AML-193 (cell line): ENCODE results near the gene DDX55.
"Not testable (repeated sequence)": the region's sequence is repeated elsewhere in the genome, so short reads cannot be mapped to it uniquely, and the experiment has no call there.

Experiments
- DNase-seq, 2 experiments: peaks; one replicate each; lab custom pipeline; 2025; lab: John Stamatoyannopoulos, UW

DDX55 gene, protein sequence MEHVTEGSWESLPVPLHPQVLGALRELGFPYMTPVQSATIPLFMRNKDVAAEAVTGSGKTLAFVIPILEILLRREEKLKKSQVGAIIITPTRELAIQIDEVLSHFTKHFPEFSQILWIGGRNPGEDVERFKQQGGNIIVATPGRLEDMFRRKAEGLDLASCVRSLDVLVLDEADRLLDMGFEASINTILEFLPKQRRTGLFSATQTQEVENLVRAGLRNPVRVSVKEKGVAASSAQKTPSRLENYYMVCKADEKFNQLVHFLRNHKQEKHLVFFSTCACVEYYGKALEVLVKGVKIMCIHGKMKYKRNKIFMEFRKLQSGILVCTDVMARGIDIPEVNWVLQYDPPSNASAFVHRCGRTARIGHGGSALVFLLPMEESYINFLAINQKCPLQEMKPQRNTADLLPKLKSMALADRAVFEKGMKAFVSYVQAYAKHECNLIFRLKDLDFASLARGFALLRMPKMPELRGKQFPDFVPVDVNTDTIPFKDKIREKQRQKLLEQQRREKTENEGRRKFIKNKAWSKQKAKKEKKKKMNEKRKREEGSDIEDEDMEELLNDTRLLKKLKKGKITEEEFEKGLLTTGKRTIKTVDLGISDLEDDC

DNA sequence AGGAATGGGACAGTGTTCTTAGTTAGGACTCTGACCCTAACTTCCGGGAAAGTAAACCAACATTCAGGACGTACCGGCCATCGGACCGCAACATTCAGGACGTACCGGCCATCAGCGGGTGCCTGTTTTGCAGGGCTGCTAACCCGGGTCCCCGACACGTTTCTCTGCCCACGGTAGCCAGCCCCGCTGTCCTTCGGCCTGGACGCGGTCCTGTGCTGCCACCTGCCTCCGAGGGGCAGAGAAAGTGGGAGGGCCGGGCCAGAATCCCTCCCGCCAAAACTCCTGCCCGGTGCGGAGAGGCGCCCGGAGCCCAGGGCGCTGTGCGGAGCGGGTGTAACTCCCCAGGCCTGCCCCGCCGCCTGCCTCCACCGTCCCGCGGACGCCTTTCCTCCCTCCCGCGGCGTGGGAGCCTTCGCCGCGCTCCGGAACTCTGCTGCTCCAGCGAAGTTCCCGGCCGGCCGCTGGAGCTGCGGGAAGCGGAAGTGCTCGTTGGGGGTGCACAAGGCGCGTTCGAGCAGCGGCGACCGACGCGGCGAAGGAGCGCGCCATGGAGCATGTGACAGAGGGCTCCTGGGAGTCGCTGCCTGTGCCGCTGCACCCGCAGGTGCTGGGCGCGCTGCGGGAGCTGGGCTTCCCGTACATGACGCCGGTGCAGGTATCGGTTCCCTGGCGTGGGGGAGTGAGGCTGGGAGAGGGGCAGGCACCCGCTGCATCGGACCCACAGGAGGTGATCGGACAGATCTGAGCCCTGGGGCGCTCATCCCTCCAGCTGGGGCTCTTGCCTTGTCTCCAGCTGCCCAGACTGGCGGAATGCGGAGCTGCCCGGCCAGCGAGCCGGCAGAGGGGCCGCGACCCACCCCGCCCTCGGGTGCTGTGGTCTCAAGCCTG, at the start of gene DDX55:
DDX55 (plus strand) TSS at position 498 of the 888 bp plus-strand sequence; CDS start at position 548, 50 bp downstream.
- DNase-seq = peak; percentile 69 to 81

GRCh38 chr12:123554136-123554535, 47.8 kb upstream of the DDX55 start:
- peak; percentile 68 to 74 for DNase-seq

- DNase-seq = not testable (repeated sequence)
These were observed 47.1 kb upstream of the DDX55 start for GRCh38 chr12:123554843-123555242.

GRCh38 chr12:123558487-123558886, 43.4 kb upstream of the DDX55 start:
- not testable (repeated sequence) for DNase-seq

GRCh38 chr12:123559468-123559867, 42.4 kb upstream of the DDX55 start:
- DNase-seq = no peak

DNA sequence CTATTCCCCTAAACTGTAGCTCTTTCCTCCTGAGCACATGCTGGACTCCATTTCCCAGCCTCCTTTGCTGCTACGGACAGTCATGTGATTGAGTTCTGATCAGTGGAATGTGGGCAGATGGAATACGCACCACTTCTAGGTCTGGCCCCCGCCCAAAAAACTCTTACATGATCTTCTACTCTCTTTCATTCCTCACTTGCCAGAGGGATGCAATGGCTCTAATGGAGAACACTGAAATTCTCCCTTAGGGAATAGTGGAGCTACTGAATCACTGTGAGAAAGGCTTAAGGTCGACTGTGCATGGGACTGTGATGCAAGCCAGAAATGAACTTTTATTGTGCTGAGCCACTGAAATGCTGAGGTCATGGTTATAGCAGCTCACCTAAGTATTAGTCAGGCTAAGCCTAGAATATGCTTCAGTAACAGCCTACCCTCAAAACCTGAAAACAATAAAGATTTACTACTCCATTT, 30.5 kb upstream of the DDX55 start:
- no peak for DNase-seq

DNA sequence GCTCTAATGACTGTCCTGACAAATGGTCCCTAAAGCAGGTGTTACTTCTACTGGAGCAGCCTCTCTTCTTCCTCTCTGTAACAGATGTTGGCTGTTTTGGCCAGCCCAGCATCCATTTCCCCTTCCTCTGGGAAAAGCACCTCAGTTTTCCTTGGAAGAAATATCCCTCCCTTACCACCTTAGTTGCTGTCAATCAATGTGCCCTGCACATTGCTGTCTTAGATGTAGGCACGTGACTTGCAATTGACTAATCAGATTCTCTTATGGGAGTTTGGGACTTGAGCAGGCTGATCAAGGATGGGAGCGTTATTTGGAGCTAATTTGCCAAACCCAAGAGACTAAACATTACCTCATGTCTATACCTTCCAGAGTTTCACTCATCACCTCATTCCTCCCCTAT, 29.5 kb upstream of the DDX55 start:
- no peak for DNase-seq

- no peak for DNase-seq
These were observed 28.0 kb upstream of the DDX55 start for GRCh38 chr12:123573870-123574269.

DNA sequence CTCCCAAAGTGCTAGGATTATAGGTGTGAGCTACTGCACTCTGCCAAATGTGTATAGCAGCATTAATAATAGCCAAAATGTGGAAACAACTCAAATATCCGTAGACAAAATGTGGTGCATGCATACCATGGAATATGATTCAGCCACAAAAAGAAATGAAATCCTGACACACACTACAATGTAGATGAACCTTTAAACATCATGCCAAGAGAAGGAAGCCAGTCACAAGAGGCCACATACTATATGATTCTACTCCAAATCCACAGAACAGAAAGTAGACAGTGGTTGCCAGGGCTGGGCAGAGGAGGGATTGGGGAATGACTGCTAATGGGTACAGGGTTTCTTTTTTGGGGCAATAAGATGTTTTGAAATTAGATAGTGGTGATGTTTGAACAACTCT, 25.3 kb upstream of the DDX55 start:
- no peak for DNase-seq

GRCh38 chr12:123578243-123578642, 23.7 kb upstream of the DDX55 start:
- DNase-seq = no peak

DNA sequence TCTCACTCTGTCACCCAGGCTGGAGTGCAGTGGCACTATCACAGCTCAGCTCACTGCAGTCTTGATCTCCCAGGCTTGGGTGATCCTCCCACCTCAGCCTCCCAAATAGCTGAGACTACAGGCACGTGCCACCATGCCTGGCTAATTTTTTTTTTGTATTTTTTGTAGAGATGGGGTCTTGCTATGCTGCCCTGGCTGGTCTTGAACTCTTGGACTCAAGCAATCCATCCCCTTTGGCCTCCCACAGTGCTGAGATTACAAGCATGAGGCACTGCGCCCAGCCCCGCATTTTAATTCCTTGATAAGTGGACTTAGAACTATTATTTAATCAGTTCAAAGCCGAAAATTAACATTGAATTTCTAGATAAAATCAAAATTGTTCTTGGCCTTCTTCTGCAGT, 23.1 kb upstream of the DDX55 start:
- not testable (repeated sequence) for DNase-seq

DNA sequence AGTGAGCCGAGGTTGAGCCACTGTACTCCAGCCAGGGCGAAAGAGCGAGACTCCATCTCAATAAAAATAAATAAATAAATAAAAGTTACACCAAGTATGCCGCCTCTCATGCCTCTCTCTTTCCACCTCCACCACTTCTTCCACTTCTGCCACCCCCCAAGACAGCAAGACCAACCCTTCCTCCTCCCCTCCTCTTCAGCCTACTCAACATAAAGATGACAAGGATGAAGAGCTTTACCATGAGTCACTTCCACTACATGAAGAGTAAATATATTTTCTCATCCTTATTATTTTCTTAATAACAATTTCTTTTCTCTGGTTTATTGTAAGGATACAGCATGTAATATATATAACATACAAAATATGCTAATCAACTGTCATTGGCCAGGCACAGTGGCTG, 21.1 kb upstream of the DDX55 start:
- no peak for DNase-seq

- no peak for DNase-seq
These were observed 10.0 kb upstream of the DDX55 start for GRCh38 chr12:123591702-123592481.

- no peak for DNase-seq
These were observed 6.2 kb upstream of the DDX55 start for GRCh38 chr12:123595729-123596128.

- no peak for DNase-seq
These were observed 4.8 kb upstream of the DDX55 start for GRCh38 chr12:123597100-123597499.

- DNase-seq = no peak
These were observed 3.4 kb upstream of the DDX55 start for GRCh38 chr12:123598522-123598921.

GRCh38 chr12:123599310-123599709, 2.6 kb upstream of the DDX55 start:
- DNase-seq = no peak

GRCh38 chr12:123599721-123600120, 2.2 kb upstream of the DDX55 start:
- DNase-seq = no peak

DNA sequence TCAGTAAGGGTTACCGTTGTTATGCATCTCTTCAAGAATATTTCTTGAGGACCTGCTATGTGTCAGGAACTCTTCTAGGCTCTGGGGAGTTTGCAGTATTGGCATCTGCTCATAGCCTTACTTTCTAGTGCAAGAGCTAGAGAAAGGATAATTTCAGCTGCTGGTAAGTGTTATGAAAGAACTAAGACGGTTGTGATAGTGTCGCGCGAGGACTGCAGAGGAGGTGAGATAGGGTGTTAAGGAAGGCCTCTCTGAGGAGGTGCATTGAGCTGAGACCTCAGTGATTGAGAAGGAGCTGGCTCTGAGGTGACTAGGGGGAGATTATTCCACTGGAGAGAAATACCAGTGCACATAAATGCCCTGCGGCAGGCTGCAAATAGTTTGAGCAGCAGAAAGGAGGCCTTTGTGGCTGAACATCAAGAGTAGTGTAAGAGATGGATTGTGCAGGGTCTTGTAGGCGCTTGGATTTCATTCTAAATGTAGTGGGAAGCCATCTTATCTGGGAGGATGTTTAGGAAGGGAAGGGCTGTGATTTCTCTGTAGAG, 824 bp downstream of the DDX55 start:
- peak; percentile 5 to 42 for DNase-seq

- not testable (repeated sequence) for DNase-seq
These were observed 1.6 kb downstream of the DDX55 start for GRCh38 chr12:123603495-123603894.

DNA sequence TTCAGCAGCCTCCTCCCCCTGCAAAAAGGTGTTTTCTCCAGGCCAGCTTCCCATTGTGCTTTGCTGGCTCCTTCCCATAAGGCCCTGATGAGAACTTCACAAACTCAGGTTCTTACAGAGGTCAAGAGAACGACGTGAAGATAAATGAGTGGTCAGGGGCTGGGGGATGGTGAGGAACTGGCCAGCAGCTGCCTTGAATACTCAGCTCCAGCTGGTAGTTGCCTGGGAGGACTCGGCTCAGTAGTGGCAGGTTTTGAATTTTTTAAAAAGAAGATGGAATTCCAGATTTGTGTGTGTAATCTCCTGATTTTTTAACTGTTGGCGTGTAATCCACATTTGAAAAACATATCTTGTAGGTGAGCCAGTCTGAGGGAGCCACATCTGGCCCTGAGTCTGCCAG, 5.9 kb downstream of the DDX55 start:
- DNase-seq = no peak
